ENCODE data around the gene SPNS1.

The SPNS1 gene

GRCh38 chr16:29025218-29025617 lies 50.6 kb downstream of the SPNS1 start:
- DNase-seq (ENCODE audit: low read depth, low spot score) = no peak

- no peak for DNase-seq (ENCODE audit: low read depth, low spot score)
Observed at GRCh38 chr16:29025735-29026134, 51.2 kb downstream of the SPNS1 start.

- no peak for DNase-seq (ENCODE audit: low read depth, low spot score)
Observed at GRCh38 chr16:29028457-29029167, 54.0 kb downstream of the SPNS1 start.

- DNase-seq (ENCODE audit: low read depth, low spot score) = peak; percentile 74
Observed at GRCh38 chr16:29029168-29029994, 54.8 kb downstream of the SPNS1 start.

- no peak for DNase-seq (ENCODE audit: low read depth, low spot score)
Observed at GRCh38 chr16:29030086-29030840, 55.7 kb downstream of the SPNS1 start.

All from smooth muscle cell of the brain vasculature (primary cell).